SK-N-MC (cell line): ENCODE data around the gene SPDYE2.
"Not testable (repeated sequence)": the region's sequence is repeated elsewhere in the genome, so short reads cannot be mapped to it uniquely, and the experiment has no call there.

Experiments used
- EZH2 ChIP-seq: fragments of 200-600 bp; sonication (generic); IDR thresholded peaks from one replicate; pipeline ENCODE4 v1.6.1; 2017; ENCODE audit warnings: antibody characterized with exemption
- FOXP2 ChIP-seq: optimal IDR thresholded peaks from 2 replicates; pipeline ENCODE3; 2011; ENCODE audit warnings: mild to moderate bottlenecking, moderate library complexity; ENCODE audit not compliant: insufficient read depth; ENCODE audit errors: extremely low read length, control extremely low read depth
- POLR2AphosphoS5 ChIP-seq: IDR thresholded peaks from 2 replicates; pipeline ENCODE4 v1.6.1; 2012; ENCODE audit warnings: mild to moderate bottlenecking, low read depth, low read length, borderline replicate concordance

- TF ChIP-seq POLR2AphosphoS5, EZH2, FOXP2: not testable (repeated sequence)
Observed at GRCh38 chr7:102611675-102612325, 60.8 kb downstream of the SPDYE2 start.
